ENCODE results near the gene ANGEL2.

- TF ChIP-seq POLR2AphosphoS5 (IDR thresholded peaks at IDR 0.05; ENCODE audit: low read depth, low read length) (no peak), CTCF (IDR thresholded peaks at IDR 0.05 in 2 of 3, conservative IDR thresholded peaks at IDR 0.05 in 1 of 3; ENCODE audit: borderline replicate concordance in 1 of 3, insufficient read depth in 1 of 3, low read depth in 2 of 3, low read length in 2 of 3) (no peak), POLR2A (IDR thresholded peaks at IDR 0.05; ENCODE audit: borderline replicate concordance, extremely low read depth, insufficient read depth, insufficient read length) (no peak), EZH2 (IDR thresholded peaks at IDR 0.05) (no peak), ZNF274 (IDR thresholded peaks at IDR 0.05; ENCODE audit: low read depth, low read length) (no peak), MAX (IDR thresholded peaks at IDR 0.05) (no peak), RAD21 (IDR thresholded peaks at IDR 0.05; ENCODE audit: low read depth) (no peak), ZFX (IDR thresholded peaks at IDR 0.05) (no peak), YY1 (IDR thresholded peaks at IDR 0.05; ENCODE audit: extremely low read depth, insufficient replicate concordance, low read depth, low read length) (no peak), FOSL1 (IDR thresholded peaks at IDR 0.05; ENCODE audit: low read depth) (no peak), CEBPB (IDR thresholded peaks at IDR 0.05; ENCODE audit: low read depth) (no peak), SRF (IDR thresholded peaks at IDR 0.05; ENCODE audit: low read depth) (no peak), REST (IDR thresholded peaks at IDR 0.05; ENCODE audit: low read depth) (no peak)
Observed at GRCh38 chr1:212957546-212957945, 58.1 kb downstream of the ANGEL2 start.

Data from HCT116 (cell line).